H1 (cell line): Measurements from ENCODE around the gene CAMK2D. TPM values are rescaled to one million over a fixed set of nuclear protein-coding genes. Genes with fewer than 3 reads are reported as not detected.

Source experiments
- CTCF ChIA-PET: fragments of 300-600 bp; sonication (Branson Sonifier 250); formaldehyde crosslinking; loops from one replicate; lab custom pipeline; 2021; ENCODE audit not compliant: partially characterized antibody; lab: Charles Lee
- POLR2A ChIA-PET: fragments of 300-600 bp; sonication (Branson Sonifier 250); formaldehyde crosslinking; loops from one replicate; lab custom pipeline; 2021; ENCODE audit warnings: inconsistent platforms; ENCODE audit not compliant: partially characterized antibody; lab: Charles Lee
- DNase-seq, 2 experiments: peaks; one replicate each; pipeline versions ENCODE4 v3.0.0 to v3.0.0-alpha.2; 2010 to 2022; ENCODE audit warnings: low spot score in 2 of 2, low read depth in 1 of 2, mixed read lengths in 1 of 2
- FAIRE-seq: peaks from 2 replicates; lab custom pipeline; 2011; peaks lifted over from hg19 to GRCh38; lab: Jason Lieb, UNC
- H2AFZ ChIP-seq: 2 replicates; pipeline ENCODE4 v1.8.1; 2012; ENCODE audit warnings: low read length, inconsistent platforms
- H2AK5ac ChIP-seq: 2 replicates; pipeline ENCODE4 v1.6.1; 2013; ENCODE audit warnings: low read depth, low read length
- H2BK120ac ChIP-seq: replicated peaks from 2 replicates; pipeline ENCODE3; 2013; ENCODE audit warnings: low read depth, low read length, inconsistent platforms
- H2BK12ac ChIP-seq: 2 replicates; pipeline ENCODE4 v1.6.1; 2013; ENCODE audit warnings: low read depth, low read length
- H2BK15ac ChIP-seq: 2 replicates; pipeline ENCODE4 v1.6.1; 2013; ENCODE audit warnings: low read length
- H2BK20ac ChIP-seq: 2 replicates; pipeline ENCODE4 v1.6.1; 2013; ENCODE audit warnings: low read length
- H2BK5ac ChIP-seq: 2 replicates; pipeline ENCODE4 v1.6.1; 2013; ENCODE audit warnings: low read depth, low read length
- H3K14ac ChIP-seq: 2 replicates; pipeline ENCODE4 v1.6.1; 2013; ENCODE audit warnings: inconsistent platforms; ENCODE audit not compliant: insufficient read length
- H3K18ac ChIP-seq: 2 replicates; pipeline ENCODE4 v1.6.1; 2013; ENCODE audit warnings: low read length; ENCODE audit errors: extremely low read depth
- H3K23ac ChIP-seq: 2 replicates; pipeline ENCODE4 v1.6.1; 2013; ENCODE audit warnings: inconsistent platforms; ENCODE audit not compliant: insufficient read length
- H3K23me2 ChIP-seq: 2 replicates; pipeline ENCODE4 v1.6.1; 2013; ENCODE audit warnings: low read depth, low read length
- H3K27ac ChIP-seq: 2 replicates; pipeline ENCODE4 v1.6.1; 2011; ENCODE audit warnings: low read depth, low read length, inconsistent platforms
- H3K27me3 ChIP-seq, 4 experiments: replicated peaks in 1 of 4; 1 replicate in 1 of 4; 2 replicates in 3 of 4; pipeline versions ENCODE4 v1.6.1 to v1.8.1; 2011 to 2013; ENCODE audit warnings: low read length in 3 of 4, mild to moderate bottlenecking in 3 of 4, inconsistent platforms in 2 of 4, mixed read lengths in 2 of 4, moderate library complexity in 1 of 4; ENCODE audit not compliant: control insufficient read depth in 3 of 4, insufficient read depth in 3 of 4; ENCODE audit errors: extremely low read depth in 1 of 4
- H3K36me3 ChIP-seq, 4 experiments: 2 replicates each; pipeline versions ENCODE4 v1.6.1 to v1.8.1; 2011 to 2013; ENCODE audit warnings: mild to moderate bottlenecking in 4 of 4, low read length in 3 of 4, moderate library complexity in 2 of 4, control low read depth in 1 of 4, inconsistent platforms in 1 of 4; ENCODE audit not compliant: insufficient read depth in 4 of 4, control insufficient read depth in 2 of 4
- H3K4ac ChIP-seq: replicated peaks from 2 replicates; pipeline ENCODE3; 2013; ENCODE audit warnings: low read length, low read depth, mixed read lengths, inconsistent platforms; ENCODE audit not compliant: insufficient read length
- H3K4me1 ChIP-seq, 4 experiments: replicated peaks in 1 of 4; 1 replicate in 1 of 4; 2 replicates in 3 of 4; pipeline versions ENCODE4 v1.6.1 to v1.8.1; 2011 to 2013; ENCODE audit warnings: low read length in 3 of 4, inconsistent platforms in 2 of 4, mixed read lengths in 1 of 4; ENCODE audit not compliant: insufficient read depth in 4 of 4, control insufficient read depth in 3 of 4
- H3K4me2 ChIP-seq, 2 experiments: 2 replicates each; pipeline versions ENCODE4 v1.6.1 to v1.8.1; 2011 to 2013; ENCODE audit warnings: low read depth in 2 of 2, low read length in 2 of 2, control low read depth in 1 of 2, inconsistent platforms in 1 of 2, mild to moderate bottlenecking in 1 of 2; ENCODE audit not compliant: insufficient read depth in 1 of 2
- H3K4me3 ChIP-seq, 4 experiments: fragments of 200-600, 300-600 bp in 1 of 4; sonication (generic), shearing (Covaris generic), sonication (Bioruptor Twin) in 1 of 4; 2 replicates each; pipeline versions ENCODE4 v1.5.1 to v1.8.1; 2011 to 2016; ENCODE audit warnings: low read length in 4 of 4, low read depth in 3 of 4, control low read depth in 2 of 4, inconsistent platforms in 2 of 4, mild to moderate bottlenecking in 2 of 4, mixed read lengths in 1 of 4, moderate library complexity in 1 of 4; ENCODE audit not compliant: insufficient read depth in 2 of 4; ENCODE audit errors: extremely low read depth in 1 of 4
- H3K56ac ChIP-seq: replicated peaks from 2 replicates; pipeline ENCODE3; 2013; ENCODE audit warnings: low read depth, mild to moderate bottlenecking, mixed read lengths, low read length, inconsistent platforms; ENCODE audit not compliant: insufficient read length
- H3K79me1 ChIP-seq: 2 replicates; pipeline ENCODE4 v1.6.1; 2013; ENCODE audit warnings: low read depth, low read length, control low read depth
- H3K79me2 ChIP-seq, 2 experiments: 2 replicates each; pipeline versions ENCODE4 v1.6.1 to v1.8.1; 2012 to 2013; ENCODE audit warnings: low read length in 2 of 2, mild to moderate bottlenecking in 2 of 2, inconsistent platforms in 1 of 2; ENCODE audit not compliant: insufficient read depth in 2 of 2, control insufficient read depth in 1 of 2
- H3K9ac ChIP-seq, 4 experiments: replicated peaks in 1 of 4; 1 replicate in 1 of 4; 2 replicates in 3 of 4; pipeline versions ENCODE4 v1.6.1 to v1.8.1; 2011 to 2013; ENCODE audit warnings: low read depth in 3 of 4, low read length in 3 of 4, control low read depth in 2 of 4, mild to moderate bottlenecking in 2 of 4, moderate library complexity in 2 of 4, inconsistent platforms in 1 of 4; ENCODE audit errors: extremely low read depth in 1 of 4
- H3K9me3 ChIP-seq, 2 experiments: 2 replicates each; pipeline versions ENCODE4 v1.6.1 to v1.8.1; 2012 to 2013; ENCODE audit warnings: mild to moderate bottlenecking in 2 of 2, moderate library complexity in 2 of 2, control low read depth in 1 of 2, inconsistent platforms in 1 of 2, low read depth in 1 of 2, low read length in 1 of 2, mixed read lengths in 1 of 2; ENCODE audit not compliant: insufficient read depth in 2 of 2
- H4K20me1 ChIP-seq, 2 experiments: replicated peaks in 1 of 2; 2 replicates each; pipeline versions ENCODE3 to v1.8.1; 2011 to 2013; ENCODE audit warnings: inconsistent platforms in 2 of 2, low read length in 2 of 2, mild to moderate bottlenecking in 1 of 2; ENCODE audit not compliant: insufficient read depth in 2 of 2, control insufficient read depth in 1 of 2
- H4K5ac ChIP-seq: 2 replicates; pipeline ENCODE4 v1.6.1; 2013; ENCODE audit warnings: low read length, low read depth, mixed read lengths, inconsistent platforms; ENCODE audit not compliant: insufficient read length
- H4K8ac ChIP-seq: 2 replicates; pipeline ENCODE4 v1.8.0; 2013; ENCODE audit warnings: mild to moderate bottlenecking, moderate library complexity, low read length, inconsistent platforms; ENCODE audit not compliant: insufficient read depth; ENCODE audit errors: extremely low read depth
- H4K91ac ChIP-seq: replicated peaks from 2 replicates; pipeline ENCODE3; 2013; ENCODE audit warnings: low read length, mixed read lengths, inconsistent platforms; ENCODE audit not compliant: insufficient read length
- CBX8 ChIP-seq: fragments of 300-800, 300-1000 bp; sonication (generic); IDR thresholded peaks from 2 replicates; pipeline ENCODE4 v1.7.1; 2016; ENCODE audit warnings: low read depth, low read length, borderline replicate concordance
- CREB1 ChIP-seq: IDR thresholded peaks from 2 replicates; pipeline ENCODE4 v1.6.1; 2012; ENCODE audit warnings: inconsistent platforms
- RNF2 ChIP-seq: fragments of 200-900, 300-1000 bp; sonication (generic); IDR thresholded peaks from 2 replicates; pipeline ENCODE4 v1.7.1; 2016; ENCODE audit warnings: borderline replicate concordance, low read depth, mild to moderate bottlenecking, antibody characterized with exemption, low read length; ENCODE audit not compliant: poor library complexity, severe bottlenecking; ENCODE audit errors: missing control alignments
- SP2 ChIP-seq: IDR thresholded peaks from 2 replicates; pipeline ENCODE4 v1.6.1; 2012; ENCODE audit warnings: mild to moderate bottlenecking, low read length, inconsistent platforms
- TBP ChIP-seq: IDR thresholded peaks from 2 replicates; pipeline ENCODE4 v1.6.1; 2011; ENCODE audit warnings: low read depth, low read length, improper control_type of control experiment
- WGBS, 2 experiments: shearing (Covaris generic) in 1 of 2; methylation state at CpG; one replicate each; pipeline versions ENCODE4 v1.1.6 to v1.1.7; 2013 to 2015; ENCODE audit warnings: low lambda C conversion rate in 2 of 2, mixed read lengths in 2 of 2, inconsistent platforms in 1 of 2, low coverage in 1 of 2, missing lambda C conversion rate in 1 of 2; ENCODE audit not compliant: insufficient replicate concordance in 2 of 2, insufficient coverage in 1 of 2, insufficient read length in 1 of 2; ENCODE audit errors: extremely low coverage in 1 of 2, missing lambda C conversion rate in 1 of 2; 5-methylcytosine and 5-hydroxymethylcytosine counted together
- polyA plus RNA-seq, 7 experiments: library from polyadenylated mRNA; depleted of rRNA in 3 of 7; stranded (reverse) in 5 of 7; unstranded in 2 of 7; fragments of >200 nt in 5 of 7; fragments of 200-250 nt in 2 of 7; gene quantifications; 1 replicate in 5 of 7; 2 replicates in 1 of 7; 4 replicates in 1 of 7; pipeline versions ENCODE4 v1.2.1 to v1.2.3, GENCODE V29; 2011 to 2013; ENCODE audit warnings: missing spikeins in 2 of 7, mixed read lengths in 2 of 7
- total RNA-seq: library from RNA; stranded (reverse); fragmentation: NEBNext Ultra II Directional; extraction: Animal tissue kit (Norgen Biotek cat#: 25700); gene quantifications from 2 replicates; pipeline ENCODE4 v1.2.1, GENCODE V29; 2021

CAMK2D gene
- total and polyA plus RNA-seq, 2 of the 8 experiments (the other 6 are each of a cell fraction or from before 2014, with no cell fraction given) = 3.2 to 7.0 TPM

DNA sequence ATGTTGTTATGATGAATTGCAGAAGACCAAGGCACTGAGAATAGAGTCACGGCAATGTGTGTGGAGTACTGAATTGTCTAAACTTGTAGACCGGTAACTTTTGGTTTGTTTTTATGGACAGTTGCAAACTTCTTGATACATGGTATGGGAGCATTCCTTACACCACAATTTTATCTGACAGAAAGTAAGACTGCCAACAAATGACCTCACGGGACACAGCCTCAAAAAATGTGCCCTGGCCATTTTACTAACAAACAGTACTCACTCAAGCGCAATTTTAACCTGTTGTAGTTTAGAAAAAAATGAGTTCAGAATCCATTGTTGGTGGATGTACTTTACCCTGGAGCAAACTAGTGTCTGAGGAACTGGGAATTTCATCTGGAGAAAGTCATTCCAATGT, 321.2 kb downstream of the CAMK2D start:
- Histone ChIP-seq H3K14ac (no peak overlapping the region), H3K4me3 (no peak overlapping the region), H4K91ac (no peak overlapping the region), H3K9ac (no peak overlapping the region), H3K9me3 (no peaks in the 10 kb centered on the region), H3K4me1 (peaks cover 0 to 3% (median 0%) of the 10 kb centered on the region in 4 experiments; a peak in 1 of 7 replicates), H3K56ac (no peak overlapping the region), H2BK20ac (no peak overlapping the region), H3K27ac (no peak overlapping the region), H3K23ac (no peak overlapping the region), H4K20me1 (no peaks in the 10 kb centered on the region), H3K79me2 (no peaks in the 10 kb centered on the region), H3K79me1 (no peaks in the 10 kb centered on the region), H2BK120ac (no peak overlapping the region), H3K23me2 (no peaks in the 10 kb centered on the region; the same call in 1 of the 2 replicates), H3K4me2 (no peak overlapping the region), H2BK12ac (no peak overlapping the region), H4K5ac (no peak overlapping the region), H4K8ac (no peak overlapping the region), H2AK5ac (no peak overlapping the region), H3K4ac (no peak overlapping the region), H2BK5ac (no peak overlapping the region), H3K36me3 (no peaks in the 10 kb centered on the region), H3K18ac (no peak overlapping the region), H3K27me3 (no peaks in the 10 kb centered on the region), H2AFZ (no peak overlapping the region), H2BK15ac (no peak overlapping the region)
- no peak for FAIRE-seq
- CTCF ChIA-PET = no interaction called here
- 93% methylated on average over 4 of the region's 4 CpGs; no CpG with 5 or more reads in 1 of the 2 experiments for WGBS, 2 experiments
- no peak for TF ChIP-seq TBP
- no peak for TF ChIP-seq RNF2
- no peak for TF ChIP-seq CREB1
- no peak for TF ChIP-seq SP2
- no peak for TF ChIP-seq CBX8
- DNase-seq = no peak
- POLR2A ChIA-PET = no interaction called here
